GM12878 (cell line): ENCODE results near the gene OPRL1. TPM values are rescaled to one million over a fixed set of nuclear protein-coding genes. Genes with fewer than 3 reads are reported as not detected.

ENCODE experiments used
- ATAC-seq: fragments of 200-7000 bp; cut with Tn5 transposase; 3 replicates; pipeline ENCODE4 v1.9.1; 2020; ENCODE audit warnings: mild to moderate bottlenecking, moderate library complexity
- BruUV-seq: library from RNA; stranded (reverse); fragments of 400-500 nt; replicated peaks from 2 replicates; lab custom pipeline; 2021; lab: Mats Ljungman, UMichigan
- CTCF ChIA-PET: fragments of 300-600 bp; sonication (Branson Sonifier 250); formaldehyde crosslinking; extraction: SDS; loops from one replicate; lab custom pipeline; 2021; ENCODE audit warnings: inconsistent platforms; lab: Yijun Ruan, JAX
- POLR2A ChIA-PET: fragments of 350-600 bp; formaldehyde crosslinking; extraction: SDS; loops from one replicate; lab custom pipeline; 2021; ENCODE audit warnings: inconsistent platforms; lab: Charles Lee
- RAD21 ChIA-PET: fragments of 300-600 bp; sonication (Branson Sonifier 250); formaldehyde crosslinking; loops from one replicate; lab custom pipeline; 2023; ENCODE audit warnings: antibody characterized with exemption; ENCODE audit not compliant: unreplicated experiment; lab: Charles Lee
- SMC1A ChIA-PET: fragments of 300-600 bp; sonication (Branson Sonifier 250); formaldehyde crosslinking; loops from one replicate; lab custom pipeline; 2023; ENCODE audit not compliant: unreplicated experiment, uncharacterized antibody; lab: Charles Lee
- DNase-seq: peaks from one replicate; pipeline ENCODE4 v3.0.0-alpha.2; 2011; ENCODE audit warnings: low read depth, low spot score
- FAIRE-seq: peaks from 3 replicates; lab custom pipeline; 2011; peaks lifted over from hg19 to GRCh38; lab: Jason Lieb, UNC
- H2AFZ ChIP-seq: 2 replicates; pipeline ENCODE4 v1.6.0; 2011; ENCODE audit warnings: low read depth, low read length, control low read depth; ENCODE audit not compliant: control insufficient read depth
- H3K27ac ChIP-seq: 2 replicates; pipeline ENCODE4 v1.5.1; 2011; ENCODE audit warnings: control low read depth; ENCODE audit not compliant: control insufficient read depth, insufficient read depth
- H3K27me3 ChIP-seq, 2 experiments: replicated peaks in 1 of 2; 2 replicates each; pipeline versions ENCODE4 v1.6.0 to v1.6.1; 2011; ENCODE audit warnings: low read length in 1 of 2; ENCODE audit not compliant: control insufficient read depth in 2 of 2, insufficient read depth in 2 of 2
- H3K36me3 ChIP-seq, 2 experiments: 2 replicates each; pipeline ENCODE4 v1.5.1; 2011; ENCODE audit warnings: low read length in 1 of 2; ENCODE audit not compliant: control insufficient read depth in 2 of 2, insufficient read depth in 2 of 2
- H3K4me1 ChIP-seq: 2 replicates; pipeline ENCODE4 v1.6.1; 2011; ENCODE audit warnings: mild to moderate bottlenecking, low read length, moderate library complexity, mixed read lengths; ENCODE audit not compliant: control insufficient read depth, insufficient read depth
- H3K4me2 ChIP-seq: 2 replicates; pipeline ENCODE4 v1.6.0; 2011; ENCODE audit warnings: control low read depth; ENCODE audit not compliant: control insufficient read depth, insufficient read depth
- H3K4me3 ChIP-seq: fragments of 200-600 bp; sonication (generic); 2 replicates; pipeline ENCODE4 v1.5.1; 2016
- H3K79me2 ChIP-seq: 2 replicates; pipeline ENCODE4 v1.6.0; 2011; ENCODE audit warnings: low read length; ENCODE audit not compliant: control insufficient read depth, insufficient read depth
- H3K9ac ChIP-seq: 2 replicates; pipeline ENCODE4 v1.8.0; 2011; ENCODE audit warnings: low read length, control low read depth, mixed read lengths; ENCODE audit not compliant: control insufficient read depth, insufficient read depth
- H3K9me3 ChIP-seq: replicated peaks from 3 replicates; pipeline ENCODE4 v1.5.1; 2011; ENCODE audit warnings: mild to moderate bottlenecking, low read length; ENCODE audit not compliant: control insufficient read depth, insufficient read depth
- H4K20me1 ChIP-seq: 2 replicates; pipeline ENCODE4 v1.6.0; 2011; ENCODE audit not compliant: control insufficient read depth, insufficient read depth
- BCL3 ChIP-seq: IDR thresholded peaks from 2 replicates; pipeline ENCODE4 v1.6.1; 2011; ENCODE audit warnings: borderline replicate concordance, low read depth, mild to moderate bottlenecking, moderate library complexity, low read length; ENCODE audit not compliant: insufficient read depth, poor library complexity, severe bottlenecking
- HDAC6 ChIP-seq: fragments of 200-600 bp; sonication (generic); IDR thresholded peaks from one replicate; pipeline ENCODE4 v1.8.0; 2017; ENCODE audit warnings: antibody characterized with exemption; ENCODE audit not compliant: unreplicated experiment
- YBX1 ChIP-seq: fragments of 450-650 bp; IDR thresholded peaks from 2 replicates; pipeline ENCODE4 v1.6.1; 2016; ENCODE audit warnings: antibody characterized with exemption
- WGBS: methylation state at CpG from one replicate; pipeline ENCODE4 v1.1.6; 2016; ENCODE audit warnings: low lambda C conversion rate; ENCODE audit not compliant: insufficient replicate concordance, insufficient coverage; ENCODE audit errors: missing lambda C conversion rate; 5-methylcytosine and 5-hydroxymethylcytosine counted together
- in situ Hi-C: fragments of 300-500 bp; cut with MboI; formaldehyde crosslinking; loops from 9 replicates; pipeline ENCODE4 v1.14.3; 2018; ENCODE audit warnings: mixed read lengths
- intact Hi-C: fragments of 100-400 bp; cut with micrococcal nuclease; formaldehyde crosslinking; loops from one replicate; pipeline ENCODE4 v1.14.2; 2022; ENCODE audit not compliant: unreplicated experiment
- polyA plus RNA-seq, 11 experiments: library from polyadenylated mRNA; depleted of rRNA in 4 of 11; unstranded in 6 of 11; stranded (reverse) in 5 of 11; fragments of >200 nt; fragmentation: Nextera tagmentation in 4 of 11; fragmentation: Illumina TruSeq in 1 of 11; extraction: Ambion mirVana in 4 of 11; extraction: Trizol in 1 of 11; gene quantifications; 1 replicate in 1 of 11; 2 replicates in 10 of 11; pipeline versions ENCODE4 v1.2.1 to v1.2.3, GENCODE V29; 2011 to 2016; ENCODE audit warnings: inconsistent platforms in 2 of 11, missing spikeins in 2 of 11, low read depth in 1 of 11
- total RNA-seq, 4 experiments: library from RNA; depleted of rRNA in 3 of 4; stranded (reverse); fragments of >200 nt in 3 of 4; fragmentation: Illumina TruSeq in 1 of 4; extraction: Trizol in 1 of 4; gene quantifications; 2 replicates each; pipeline versions ENCODE4 v1.2.1 to v1.2.3, GENCODE V29; 2013 to 2021

OPRL1 gene
- total and polyA plus RNA-seq, 10 of the 15 experiments (the other 5 are each of a cell fraction or from before 2014, with no cell fraction given), result 0.04 to 0.41 (median 0.24) TPM; not detected in 1

- WGBS, result 48% methylated on average over 10 of the region's 10 CpGs
- intact Hi-C loops, result no loop called here
- Histone ChIP-seq H3K27me3 (peaks cover 1 to 4% of the 10 kb centered on the region in 2 experiments), H3K9ac (no peak overlapping the region), H3K4me2 (no peak overlapping the region), H3K4me3 (no peak overlapping the region), H3K4me1 (no peaks in the 10 kb centered on the region), H4K20me1 (no peaks in the 10 kb centered on the region), H3K79me2 (no peaks in the 10 kb centered on the region), H3K27ac (no peak overlapping the region), H2AFZ (no peak overlapping the region), H3K36me3 (no peaks in the 10 kb centered on the region), H3K9me3 (peaks cover 5% of the 10 kb centered on the region; the same call in 2 of the 3 replicates)
- in situ Hi-C loops, result no loop called here
- BruUV-seq, result no TSS peak
- TF ChIP-seq YBX1, result no peak
- ChIA-PET POLR2A (no interaction called here), RAD21 (no interaction called here), SMC1A (no interaction called here), CTCF (no interaction called here)
- FAIRE-seq, result no peak
- DNase-seq, result no peak
- ATAC-seq, result no peak
These were observed 61.1 kb downstream of the OPRL1 start for GRCh38 chr20:64140956-64141355.

GRCh38 chr20:64142590-64142989, 62.7 kb downstream of the OPRL1 start:
- Histone ChIP-seq H3K4me3 (no peak overlapping the region), H3K27ac (no peak overlapping the region), H3K27me3 (peaks cover 1 to 4% of the 10 kb centered on the region in 2 experiments), H3K79me2 (no peaks in the 10 kb centered on the region), H3K9ac (no peak overlapping the region), H3K4me2 (no peak overlapping the region), H3K36me3 (no peaks in the 10 kb centered on the region), H4K20me1 (no peaks in the 10 kb centered on the region), H3K4me1 (no peaks in the 10 kb centered on the region), H3K9me3 (peaks cover 5% of the 10 kb centered on the region; the same call in 2 of the 3 replicates), H2AFZ (no peak overlapping the region)
- 24% methylated on average over 9 of the region's 9 CpGs for WGBS
- intact Hi-C loops (no loop called here), in situ Hi-C loops (no loop called here)
- ChIA-PET SMC1A (interaction anchor here (0.5 kb wide), 1 partner anchor 851 kb away, joined by 3 read pairs; no protein-coding TSS in a partner anchor), POLR2A (no interaction called here), CTCF (interaction anchor here (0.6 kb wide), 1 partner anchor 22 kb away, joined by 3 read pairs; no protein-coding TSS in a partner anchor), RAD21 (no interaction called here)
- FAIRE-seq (no peak), DNase-seq (no peak), ATAC-seq (no peak)
- BruUV-seq, result no TSS peak
- TF ChIP-seq BCL3 (peak; percentile 21), HDAC6 (no peak)
